T-helper 22 cell (primary cell): Measurements from ENCODE around the gene LMNTD2.

Source experiments
- DNase-seq: peaks from one replicate; pipeline ENCODE4 v3.0.0-alpha.2; 2020; ENCODE audit warnings: low read depth

Gene LMNTD2

GRCh38 chr11:508956-509355, 51.6 kb downstream of the LMNTD2 start:
- DNase-seq = no peak

DNA sequence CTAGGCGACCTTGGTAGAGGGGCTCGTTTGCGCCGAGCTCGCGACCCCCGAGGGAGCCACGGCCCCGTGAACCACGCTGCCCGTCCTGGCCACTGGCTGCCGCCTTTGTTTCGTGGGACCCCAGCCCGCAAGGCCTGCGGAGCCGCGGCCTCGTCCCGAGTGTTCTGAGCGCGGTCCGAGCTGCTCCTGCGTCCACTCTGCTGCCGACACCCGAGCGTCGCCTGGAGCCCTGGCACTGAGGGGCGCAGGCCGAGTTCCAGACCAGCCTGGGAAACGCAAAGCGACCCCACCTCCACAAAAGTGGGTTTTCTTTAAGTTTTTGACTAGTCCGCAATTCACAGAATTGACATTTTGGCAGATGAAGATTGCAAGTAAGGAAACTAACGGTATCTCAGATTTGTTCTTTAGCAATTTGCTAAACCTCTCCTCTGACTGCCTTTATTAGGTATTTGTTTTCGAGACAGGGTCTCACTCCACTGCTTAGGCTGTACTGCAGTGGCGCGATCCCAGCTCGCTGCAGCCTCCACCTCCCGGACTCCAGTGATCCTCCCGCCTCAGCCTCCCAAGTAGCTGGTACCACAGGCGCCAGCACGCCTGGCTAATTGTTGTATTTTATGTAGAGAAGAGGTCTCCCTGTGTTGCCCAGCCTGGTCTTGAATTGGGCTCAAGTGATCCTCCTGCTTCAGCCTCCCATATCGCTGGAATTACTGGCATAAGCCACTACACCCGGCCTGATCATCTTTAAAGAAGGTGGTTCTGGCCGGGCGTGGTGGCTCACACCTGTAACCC, 52.6 kb downstream of the LMNTD2 start:
- DNase-seq = no peak

DNA sequence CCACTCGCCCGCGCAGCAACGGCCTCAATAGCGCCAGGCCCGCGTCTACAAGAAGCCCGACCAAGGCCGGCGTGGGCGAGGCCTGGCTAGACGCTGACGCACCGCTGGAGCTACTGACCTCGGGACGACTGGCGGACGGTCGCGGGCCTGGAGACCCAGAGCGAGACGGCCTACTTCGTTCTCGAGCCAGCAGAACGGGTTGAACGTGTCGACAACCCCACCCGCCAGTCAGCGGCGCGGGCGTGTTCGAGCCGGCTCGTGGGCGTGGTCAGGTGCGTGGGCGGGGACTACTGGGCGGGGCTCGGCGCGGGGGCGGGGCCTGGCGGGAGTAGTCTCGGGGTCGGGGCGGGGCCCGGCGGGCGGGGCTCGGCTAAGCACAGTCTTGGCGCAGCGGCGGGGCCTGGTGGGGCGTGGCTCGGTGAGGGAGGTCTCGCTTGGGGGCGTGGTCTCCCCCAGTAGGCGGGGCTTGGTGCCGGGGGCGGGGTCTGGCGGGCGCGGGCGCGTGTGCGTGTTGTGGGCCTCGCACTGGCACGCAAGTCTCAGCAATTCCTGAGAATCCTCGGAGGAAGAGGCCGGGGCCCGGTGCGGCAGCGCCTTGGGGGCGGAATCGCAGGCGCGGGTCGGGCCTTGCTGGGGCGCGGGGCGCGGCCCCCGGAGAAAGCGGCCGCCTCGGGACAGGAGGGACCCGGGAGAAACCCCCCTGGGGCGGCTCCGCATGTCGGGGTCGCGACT, 53.4 kb downstream of the LMNTD2 start, which contains the start of gene RNH1:
Gene RNH1, minus strand, starts transcription at position 248 of the 732 bp plus-strand sequence. CDS start 5,080 bp downstream, outside the sequence.
- DNase-seq = peak; percentile 97

- DNase-seq = peak; percentile 94
These were observed 54.1 kb downstream of the LMNTD2 start for GRCh38 chr11:506238-506994.

DNA sequence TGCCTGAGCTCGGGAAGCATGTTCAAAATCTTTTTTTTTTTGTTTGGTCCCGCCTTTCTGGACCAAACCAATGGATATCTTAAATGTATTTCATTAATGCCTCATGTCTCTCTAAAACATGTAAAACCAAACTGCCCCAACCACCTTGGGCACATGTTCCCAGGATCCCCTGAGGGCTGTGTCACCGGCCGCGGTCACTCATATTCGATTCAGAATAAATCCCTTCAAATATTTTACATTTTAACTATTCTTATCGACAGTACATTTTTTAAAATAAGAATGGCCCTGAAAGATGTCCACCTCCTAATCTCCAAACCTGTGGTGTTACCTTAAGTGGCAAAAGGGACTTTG, 55.6 kb downstream of the LMNTD2 start:
- DNase-seq = no peak
